ENCODE data around the gene NF2. TPM values are rescaled to one million over a fixed set of nuclear protein-coding genes. Genes with fewer than 3 reads are reported as not detected.

NF2 gene
- total RNA-seq, 1 experiment from 2014 or later: 190 TPM

DNA sequence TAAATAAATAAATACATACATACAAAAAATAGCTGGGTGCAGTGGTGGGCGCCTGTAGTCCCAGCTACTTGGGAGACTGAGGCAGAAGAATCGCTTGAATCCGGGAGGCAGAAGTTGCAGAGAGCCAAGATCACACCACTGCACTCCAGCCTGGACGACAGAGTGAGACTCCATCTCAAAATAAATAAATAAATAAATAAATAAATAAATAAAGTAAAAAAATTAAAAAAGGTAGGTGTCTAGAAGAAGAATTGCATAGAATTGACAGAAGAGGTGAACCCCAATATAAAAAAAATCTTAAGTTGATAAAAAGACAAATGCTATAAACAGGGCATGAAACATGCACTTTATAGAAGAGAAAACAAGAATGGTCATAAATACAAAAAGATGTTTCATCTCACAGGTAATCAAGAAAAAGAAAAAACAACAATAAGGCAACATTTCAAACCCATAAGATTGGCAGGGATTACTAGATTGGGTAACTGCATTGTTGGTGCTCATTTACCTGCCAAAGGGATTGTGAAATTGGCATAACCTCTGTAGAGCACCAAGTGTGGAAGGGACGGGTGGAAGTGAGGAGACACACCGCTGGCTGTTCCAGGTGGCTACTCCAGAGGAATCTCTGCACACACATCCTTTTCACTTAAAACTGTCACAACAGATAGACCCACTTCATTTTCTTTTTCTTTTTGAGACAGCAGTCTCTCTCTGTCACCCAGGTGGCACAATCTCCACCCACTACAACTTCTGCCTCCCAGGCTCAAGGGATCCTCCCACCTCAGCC, 44.7 kb downstream of the NF2 start:
- H3K27me3 ChIP-seq (ENCODE audit: control insufficient read depth, insufficient read depth, low read length): no peaks in the 10 kb centered on the region
- H3K27ac ChIP-seq (ENCODE audit: low read length): no peak overlapping the region
- no peaks in the 10 kb centered on the region for H3K4me1 ChIP-seq (ENCODE audit: control insufficient read depth, insufficient read depth, low read length)
- no TSS peak for BruUV-seq (replicated peaks)
- no peak for DNase-seq (ENCODE audit: low read depth, low spot score)
- no peaks in the 10 kb centered on the region for H3K9me3 ChIP-seq (ENCODE audit: control insufficient read depth, insufficient read depth, low read depth, low read length)
- H3K4me3 ChIP-seq (ENCODE audit: low read depth in 2 of 2, low read length in 2 of 2): no peak overlapping the region
- CTCF ChIA-PET: no interaction called here
- POLR2A ChIA-PET: no interaction called here
- ATAC-seq: no peak
- H3K36me3 ChIP-seq (ENCODE audit: control insufficient read depth, insufficient read depth, low read length): peaks cover 2% of the 10 kb centered on the region; the same call in 1 of the 2 replicates
- in situ Hi-C loops (cut with HindIII; ENCODE audit: low pct_unique_long_range_greater_than_20kb, low sequenced_read_pairs) (no loop called here), intact Hi-C loops (cut with micrococcal nuclease; ENCODE audit: unreplicated experiment) (no loop called here)
- TF ChIP-seq TCF7L2 (IDR thresholded peaks at IDR 0.05; ENCODE audit: low read depth, low read length): no peak
- no peak for TF ChIP-seq SIN3A (IDR thresholded peaks at IDR 0.05; ENCODE audit: borderline replicate concordance, insufficient read depth, low read depth, low read length)
- no peak for TF ChIP-seq POLR2AphosphoS5 (IDR thresholded peaks at IDR 0.05; ENCODE audit: low read depth, low read length)
- TF ChIP-seq, protein P1, sequence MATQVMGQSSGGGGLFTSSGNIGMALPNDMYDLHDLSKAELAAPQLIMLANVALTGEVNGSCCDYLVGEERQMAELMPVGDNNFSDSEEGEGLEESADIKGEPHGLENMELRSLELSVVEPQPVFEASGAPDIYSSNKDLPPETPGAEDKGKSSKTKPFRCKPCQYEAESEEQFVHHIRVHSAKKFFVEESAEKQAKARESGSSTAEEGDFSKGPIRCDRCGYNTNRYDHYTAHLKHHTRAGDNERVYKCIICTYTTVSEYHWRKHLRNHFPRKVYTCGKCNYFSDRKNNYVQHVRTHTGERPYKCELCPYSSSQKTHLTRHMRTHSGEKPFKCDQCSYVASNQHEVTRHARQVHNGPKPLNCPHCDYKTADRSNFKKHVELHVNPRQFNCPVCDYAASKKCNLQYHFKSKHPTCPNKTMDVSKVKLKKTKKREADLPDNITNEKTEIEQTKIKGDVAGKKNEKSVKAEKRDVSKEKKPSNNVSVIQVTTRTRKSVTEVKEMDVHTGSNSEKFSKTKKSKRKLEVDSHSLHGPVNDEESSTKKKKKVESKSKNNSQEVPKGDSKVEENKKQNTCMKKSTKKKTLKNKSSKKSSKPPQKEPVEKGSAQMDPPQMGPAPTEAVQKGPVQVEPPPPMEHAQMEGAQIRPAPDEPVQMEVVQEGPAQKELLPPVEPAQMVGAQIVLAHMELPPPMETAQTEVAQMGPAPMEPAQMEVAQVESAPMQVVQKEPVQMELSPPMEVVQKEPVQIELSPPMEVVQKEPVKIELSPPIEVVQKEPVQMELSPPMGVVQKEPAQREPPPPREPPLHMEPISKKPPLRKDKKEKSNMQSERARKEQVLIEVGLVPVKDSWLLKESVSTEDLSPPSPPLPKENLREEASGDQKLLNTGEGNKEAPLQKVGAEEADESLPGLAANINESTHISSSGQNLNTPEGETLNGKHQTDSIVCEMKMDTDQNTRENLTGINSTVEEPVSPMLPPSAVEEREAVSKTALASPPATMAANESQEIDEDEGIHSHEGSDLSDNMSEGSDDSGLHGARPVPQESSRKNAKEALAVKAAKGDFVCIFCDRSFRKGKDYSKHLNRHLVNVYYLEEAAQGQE (IDR thresholded peaks at IDR 0.05; ENCODE audit: insufficient read depth in 1 of 2, low read depth in 2 of 2, low read length in 1 of 2): no peak
- TF ChIP-seq, protein P2, sequence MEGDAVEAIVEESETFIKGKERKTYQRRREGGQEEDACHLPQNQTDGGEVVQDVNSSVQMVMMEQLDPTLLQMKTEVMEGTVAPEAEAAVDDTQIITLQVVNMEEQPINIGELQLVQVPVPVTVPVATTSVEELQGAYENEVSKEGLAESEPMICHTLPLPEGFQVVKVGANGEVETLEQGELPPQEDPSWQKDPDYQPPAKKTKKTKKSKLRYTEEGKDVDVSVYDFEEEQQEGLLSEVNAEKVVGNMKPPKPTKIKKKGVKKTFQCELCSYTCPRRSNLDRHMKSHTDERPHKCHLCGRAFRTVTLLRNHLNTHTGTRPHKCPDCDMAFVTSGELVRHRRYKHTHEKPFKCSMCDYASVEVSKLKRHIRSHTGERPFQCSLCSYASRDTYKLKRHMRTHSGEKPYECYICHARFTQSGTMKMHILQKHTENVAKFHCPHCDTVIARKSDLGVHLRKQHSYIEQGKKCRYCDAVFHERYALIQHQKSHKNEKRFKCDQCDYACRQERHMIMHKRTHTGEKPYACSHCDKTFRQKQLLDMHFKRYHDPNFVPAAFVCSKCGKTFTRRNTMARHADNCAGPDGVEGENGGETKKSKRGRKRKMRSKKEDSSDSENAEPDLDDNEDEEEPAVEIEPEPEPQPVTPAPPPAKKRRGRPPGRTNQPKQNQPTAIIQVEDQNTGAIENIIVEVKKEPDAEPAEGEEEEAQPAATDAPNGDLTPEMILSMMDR (IDR thresholded peaks at IDR 0.05): no peak

DNA sequence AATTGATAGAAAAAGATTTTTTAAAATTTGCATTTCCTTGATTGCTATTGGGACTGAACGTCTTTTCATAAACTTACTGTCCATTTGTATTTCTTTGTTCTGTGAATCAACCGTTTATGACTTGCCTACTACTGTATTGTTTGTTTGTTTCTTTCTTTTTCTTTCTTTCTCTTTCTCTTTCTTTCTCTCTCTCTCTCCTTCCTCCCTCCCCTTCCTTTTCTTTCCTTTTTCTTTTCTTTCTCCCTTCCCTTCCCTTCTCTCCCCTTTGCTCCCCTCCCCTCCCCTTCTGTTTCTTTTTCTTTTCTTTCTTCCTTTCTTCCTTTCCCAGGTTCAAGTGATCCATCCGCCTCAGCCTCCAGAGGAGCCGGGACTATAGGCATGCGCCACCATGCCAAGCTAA, 46.9 kb downstream of the NF2 start:
- TF ChIP-seq TCF7L2 (IDR thresholded peaks at IDR 0.05; ENCODE audit: low read depth, low read length) (no peak), SIN3A (IDR thresholded peaks at IDR 0.05; ENCODE audit: borderline replicate concordance, insufficient read depth, low read depth, low read length) (no peak)
- Histone ChIP-seq H3K27ac (ENCODE audit: low read length) (no peak overlapping the region), H3K9me3 (ENCODE audit: control insufficient read depth, insufficient read depth, low read depth, low read length) (no peaks in the 10 kb centered on the region), H3K27me3 (ENCODE audit: control insufficient read depth, insufficient read depth, low read length) (no peaks in the 10 kb centered on the region), H3K4me3 (ENCODE audit: low read depth in 2 of 2, low read length in 2 of 2) (no peak overlapping the region), H3K36me3 (ENCODE audit: control insufficient read depth, insufficient read depth, low read length) (peaks cover 6% of the 10 kb centered on the region; the same call in 1 of the 2 replicates), H3K4me1 (ENCODE audit: control insufficient read depth, insufficient read depth, low read length) (no peaks in the 10 kb centered on the region)
- ATAC-seq (no peak), DNase-seq (ENCODE audit: low read depth, low spot score) (no peak)
- CTCF ChIA-PET: no interaction called here
- intact Hi-C loops (cut with micrococcal nuclease; ENCODE audit: unreplicated experiment): no loop called here
- POLR2A ChIA-PET: no interaction called here
- BruUV-seq (replicated peaks): no TSS peak
- in situ Hi-C loops (cut with HindIII; ENCODE audit: low pct_unique_long_range_greater_than_20kb, low sequenced_read_pairs): no loop called here

DNA sequence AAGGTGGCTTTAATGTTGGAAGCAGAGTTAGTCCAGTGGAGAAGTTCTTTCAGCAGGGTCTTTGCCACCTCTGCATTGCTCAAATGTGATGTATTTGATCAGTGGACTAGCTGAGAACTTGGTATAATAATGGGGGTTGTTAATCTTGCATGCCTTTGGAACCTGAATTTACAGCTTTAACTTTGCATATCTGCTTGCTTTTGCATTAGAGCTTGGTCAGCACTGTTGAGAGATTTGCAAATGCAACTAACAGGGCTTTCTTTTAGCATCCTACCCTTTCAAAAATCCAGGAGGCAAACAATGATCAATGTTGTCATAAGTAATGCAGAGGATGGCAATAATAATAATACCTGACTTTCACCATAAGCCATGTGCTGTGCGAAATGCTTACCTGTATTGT, 48.2 kb downstream of the NF2 start:
- intact Hi-C loops (cut with micrococcal nuclease; ENCODE audit: unreplicated experiment) (no loop called here), in situ Hi-C loops (cut with HindIII; ENCODE audit: low pct_unique_long_range_greater_than_20kb, low sequenced_read_pairs) (no loop called here)
- Histone ChIP-seq H3K9me3 (ENCODE audit: control insufficient read depth, insufficient read depth, low read depth, low read length) (no peaks in the 10 kb centered on the region), H3K4me1 (ENCODE audit: control insufficient read depth, insufficient read depth, low read length) (no peaks in the 10 kb centered on the region), H3K4me3 (ENCODE audit: low read depth in 2 of 2, low read length in 2 of 2) (no peak overlapping the region), H3K36me3 (ENCODE audit: control insufficient read depth, insufficient read depth, low read length) (peaks cover 4% of the 10 kb centered on the region; the same call in 1 of the 2 replicates), H3K27ac (ENCODE audit: low read length) (no peak overlapping the region), H3K27me3 (ENCODE audit: control insufficient read depth, insufficient read depth, low read length) (no peaks in the 10 kb centered on the region)
- POLR2A ChIA-PET: interaction anchor here (0.7 kb wide), 1 partner anchor 14 kb away, joined by 3 read pairs; no protein-coding TSS in a partner anchor
- CTCF ChIA-PET: no interaction called here
- no TSS peak for BruUV-seq (replicated peaks)
- TF ChIP-seq TCF7L2 (IDR thresholded peaks at IDR 0.05; ENCODE audit: low read depth, low read length): no peak
- TF ChIP-seq, protein P2 (IDR thresholded peaks at IDR 0.05): no peak
- TF ChIP-seq, protein P1 (IDR thresholded peaks at IDR 0.05; ENCODE audit: insufficient read depth in 1 of 2, low read depth in 2 of 2, low read length in 1 of 2): no peak
- no peak for TF ChIP-seq SIN3A (IDR thresholded peaks at IDR 0.05; ENCODE audit: borderline replicate concordance, insufficient read depth, low read depth, low read length)
- TF ChIP-seq POLR2AphosphoS5 (IDR thresholded peaks at IDR 0.05; ENCODE audit: low read depth, low read length): no peak
- DNase-seq (ENCODE audit: low read depth, low spot score): no peak
- no peak for ATAC-seq
